Measurements from ENCODE around the gene WNT3A. TPM values are rescaled to one million over a fixed set of nuclear protein-coding genes. Genes with fewer than 3 reads are reported as not detected.

Gene WNT3A
- total RNA-seq, 1 donor from 2014 or later, result not detected

- Mint-ChIP-seq H3K4me3 (ENCODE audit: unreplicated experiment) (no peak overlapping the region), H3K27me3 (ENCODE audit: low read depth) (no peaks in the 10 kb centered on the region), H3K9me3 (ENCODE audit: low read depth) (no peaks in the 10 kb centered on the region), H3K36me3 (ENCODE audit: low read depth) (peaks cover 8% of the 10 kb centered on the region), H3K27ac (ENCODE audit: unreplicated experiment) (no peak overlapping the region), H3K4me1 (ENCODE audit: low read depth) (peaks cover 20% of the 10 kb centered on the region)
- no peak for DNase-seq (ENCODE audit: low spot score)
- TF ChIP-seq CTCF (IDR thresholded peaks at IDR 0.05), result no peak
These were observed 72.9 kb downstream of the WNT3A start for GRCh38 chr1:228079601-228080263.

GRCh38 chr1:228081144-228081543, 74.3 kb downstream of the WNT3A start:
- H3K27ac Mint-ChIP-seq (ENCODE audit: unreplicated experiment), result no peak overlapping the region
- no peak for TF ChIP-seq CTCF (IDR thresholded peaks at IDR 0.05)
- H3K27me3 Mint-ChIP-seq (ENCODE audit: low read depth), result no peaks in the 10 kb centered on the region
- H3K4me1 Mint-ChIP-seq (ENCODE audit: low read depth), result peaks cover 34% of the 10 kb centered on the region
- no peak for DNase-seq (ENCODE audit: low spot score)
- peak overlapping the region; percentile 74 for H3K4me3 Mint-ChIP-seq (ENCODE audit: unreplicated experiment)
- peaks cover 8% of the 10 kb centered on the region for H3K36me3 Mint-ChIP-seq (ENCODE audit: low read depth)
- no peaks in the 10 kb centered on the region for H3K9me3 Mint-ChIP-seq (ENCODE audit: low read depth)

- H3K4me3 Mint-ChIP-seq (ENCODE audit: unreplicated experiment), result peak overlapping the region; percentile 74
- H3K27ac Mint-ChIP-seq (ENCODE audit: unreplicated experiment), result peak overlapping the region; percentile 57
- peaks cover 39% of the 10 kb centered on the region for H3K4me1 Mint-ChIP-seq (ENCODE audit: low read depth)
- no peaks in the 10 kb centered on the region for H3K27me3 Mint-ChIP-seq (ENCODE audit: low read depth)
- H3K36me3 Mint-ChIP-seq (ENCODE audit: low read depth), result peaks cover 8% of the 10 kb centered on the region
- no peaks in the 10 kb centered on the region for H3K9me3 Mint-ChIP-seq (ENCODE audit: low read depth)
- DNase-seq (ENCODE audit: low spot score), result peak; percentile 57
- no peak for TF ChIP-seq CTCF (IDR thresholded peaks at IDR 0.05)
These were observed 74.9 kb downstream of the WNT3A start for GRCh38 chr1:228081578-228082213.

- H3K36me3 Mint-ChIP-seq (ENCODE audit: low read depth), result peaks cover 8% of the 10 kb centered on the region
- no peak for TF ChIP-seq CTCF (IDR thresholded peaks at IDR 0.05)
- peaks cover 46% of the 10 kb centered on the region for H3K4me1 Mint-ChIP-seq (ENCODE audit: low read depth)
- peak within 1 kb of the TSS; percentile 92 for H3K4me3 Mint-ChIP-seq (ENCODE audit: unreplicated experiment)
- H3K27ac Mint-ChIP-seq (ENCODE audit: unreplicated experiment), result peak within 1 kb of the TSS; percentile 96
- H3K9me3 Mint-ChIP-seq (ENCODE audit: low read depth), result no peaks in the 10 kb centered on the region
- no peaks in the 10 kb centered on the region for H3K27me3 Mint-ChIP-seq (ENCODE audit: low read depth)
- DNase-seq (ENCODE audit: low spot score), result peak; percentile 97
These were observed 75.6 kb downstream of the WNT3A start, which contains the start of gene ARF1 for GRCh38 chr1:228082214-228082917. ARF1 (plus strand) TSS chr1:228082708; CDS start chr1:228097115, 14,407 bp downstream.
